Occipital lobe (tissue), 2 donors: ENCODE data around the gene MRO. TPM values are rescaled to one million over a fixed set of nuclear protein-coding genes. Genes with fewer than 3 reads are reported as not detected.
"Not testable (repeated sequence)": the region's sequence is repeated elsewhere in the genome, so short reads cannot be mapped to it uniquely, and the experiment has no call there.

Experiments
- DNase-seq: peaks from one replicate; lab custom pipeline; 2025; lab: John Stamatoyannopoulos, UW
- total RNA-seq: library from RNA; depleted of rRNA; stranded (reverse); fragments of >200 nt; gene quantifications from one replicate; pipeline ENCODE4 v1.2.3, GENCODE V29; 2014

MRO gene
- total RNA-seq, 1 donor from 2014 or later = 0.94 TPM

DNA sequence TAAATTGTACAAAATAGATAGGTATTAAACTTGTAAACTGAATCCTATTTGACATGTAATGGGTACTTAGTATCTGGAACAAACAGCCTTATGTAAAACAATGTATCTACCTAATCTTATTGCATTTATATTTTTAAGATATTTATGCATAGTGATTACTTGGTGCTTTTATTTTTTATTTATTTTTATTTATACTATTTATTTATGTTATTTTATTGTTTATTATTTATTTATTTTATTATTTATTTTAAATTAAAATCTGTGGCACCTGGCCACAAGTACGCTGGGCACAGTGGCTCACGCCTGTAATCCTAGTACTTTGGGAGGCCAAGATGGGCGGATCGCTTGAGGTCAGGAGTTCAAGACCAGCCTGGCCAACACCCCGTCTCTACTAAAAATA, 26.9 kb downstream of the MRO start:
- no peak for DNase-seq

DNA sequence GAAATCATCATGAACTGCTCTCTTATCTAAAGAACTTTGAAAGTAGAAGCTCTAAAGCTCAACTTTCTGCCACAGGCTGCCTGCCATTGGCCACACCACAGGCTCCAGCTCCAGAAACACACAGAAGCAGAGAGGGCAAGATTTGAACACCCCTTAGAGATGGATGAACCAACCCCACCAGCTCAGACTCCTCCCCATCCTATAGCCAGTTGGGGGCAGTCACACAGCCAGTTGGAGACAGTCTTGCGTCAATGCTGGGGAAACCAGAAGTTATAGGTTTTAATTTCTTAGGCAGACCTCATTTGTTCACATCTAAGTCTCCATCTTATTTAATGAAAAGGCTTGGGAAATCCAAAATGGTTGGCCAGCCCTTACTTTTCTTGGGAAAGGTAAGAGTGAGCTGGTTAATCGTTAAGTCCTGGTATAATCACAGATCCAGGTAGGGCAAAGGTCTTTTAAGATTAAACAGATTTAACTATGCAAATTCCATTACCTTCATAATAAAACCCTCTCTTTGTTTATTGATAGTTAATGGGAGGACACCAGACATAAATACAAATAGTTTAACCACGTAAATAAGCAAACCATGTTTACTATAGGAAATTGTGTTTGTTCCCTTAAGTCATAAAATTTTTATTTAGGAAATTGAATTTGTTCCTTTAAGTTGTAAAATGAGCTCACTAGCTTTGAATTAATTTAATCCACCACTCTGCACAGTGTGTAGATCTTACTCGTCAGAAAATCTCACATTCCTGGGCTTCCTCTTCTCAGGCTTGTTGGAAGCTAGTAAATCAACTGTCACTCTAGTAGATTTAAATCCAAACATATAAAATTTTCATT, 28.0 kb downstream of the MRO start:
- no peak for DNase-seq

DNA sequence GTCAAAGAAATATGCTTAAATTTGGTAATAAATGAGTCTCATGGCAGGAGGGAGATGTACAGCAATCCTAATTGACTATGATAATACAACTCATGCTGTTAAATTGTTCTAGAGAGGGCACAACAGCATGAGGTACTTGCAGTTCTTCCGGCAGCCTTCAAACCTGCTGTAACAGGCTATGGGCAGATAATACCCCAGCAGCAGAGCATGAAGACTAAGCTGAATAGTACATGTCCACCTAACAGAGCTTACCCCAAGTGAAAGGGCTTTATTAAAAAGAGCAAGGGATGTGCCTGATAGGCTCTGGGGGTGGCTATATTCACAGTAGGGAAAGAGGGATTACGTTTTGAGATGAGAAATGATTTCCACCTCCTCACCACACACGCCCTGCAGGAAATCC, 28.9 kb downstream of the MRO start:
- DNase-seq = no peak

DNA sequence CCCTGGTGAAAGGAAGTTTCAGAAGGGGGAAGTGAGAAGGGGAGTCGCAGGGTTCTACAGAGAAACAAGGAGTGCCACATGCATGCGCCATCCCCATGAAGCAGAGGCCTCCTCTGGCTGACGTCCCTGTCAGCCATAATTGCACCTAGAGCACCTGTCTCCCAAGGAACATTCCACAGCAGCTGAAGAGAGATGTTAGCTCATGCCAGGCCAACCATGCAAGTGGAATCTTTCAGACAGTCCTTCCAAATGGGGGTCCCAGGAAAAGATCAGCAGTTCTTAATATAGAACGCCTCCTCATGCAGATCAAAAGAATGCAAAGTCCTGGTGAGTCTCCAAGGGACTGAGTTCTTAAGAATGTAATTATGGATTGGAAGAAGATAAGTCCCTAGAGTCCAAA, 29.6 kb downstream of the MRO start:
- no peak for DNase-seq

DNA sequence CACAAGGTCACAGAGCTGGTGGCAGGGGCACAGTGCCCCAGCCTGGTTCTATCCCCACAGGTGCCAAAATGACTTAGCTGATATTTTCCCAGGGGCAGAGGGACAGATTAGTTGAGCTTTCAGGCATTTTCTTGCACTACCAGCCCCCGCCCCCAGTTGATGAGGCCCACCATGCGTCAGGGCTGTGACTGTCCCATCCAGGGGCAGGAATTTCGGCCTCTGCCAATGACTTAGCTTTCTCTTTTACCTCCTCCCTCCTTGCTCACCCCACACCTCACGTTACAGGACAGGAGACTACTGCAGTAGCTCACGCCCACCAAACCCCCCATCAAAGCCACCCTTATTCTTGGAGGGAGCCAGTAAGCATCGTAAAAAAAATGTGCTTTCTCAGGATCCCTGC, 31.5 kb downstream of the MRO start:
- no peak for DNase-seq

DNA sequence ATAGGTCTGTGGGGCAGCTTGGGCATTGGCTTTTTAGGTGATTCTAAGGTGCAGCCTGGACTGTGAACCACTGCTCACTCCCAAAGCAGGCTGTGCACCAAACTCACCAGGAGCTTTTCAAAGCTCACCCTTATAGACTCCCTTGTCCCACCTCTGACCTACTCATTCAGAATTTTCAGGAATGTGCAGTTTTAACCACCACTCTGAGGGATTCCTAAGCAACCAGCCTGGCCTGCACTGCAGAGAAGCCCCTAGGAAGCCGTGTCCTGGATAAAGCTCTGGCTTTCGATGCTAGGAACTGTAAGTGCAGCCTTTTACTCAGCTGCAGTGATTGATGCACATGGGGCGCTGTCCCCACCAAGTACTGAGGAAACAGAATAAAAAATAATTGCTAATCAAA, 33.0 kb downstream of the MRO start:
- no peak for DNase-seq

- DNase-seq = no peak
Observed at GRCh38 chr18:50783553-50783952, 36.3 kb downstream of the MRO start.

GRCh38 chr18:50779021-50779420, 40.8 kb downstream of the MRO start:
- DNase-seq = not testable (repeated sequence)

DNA sequence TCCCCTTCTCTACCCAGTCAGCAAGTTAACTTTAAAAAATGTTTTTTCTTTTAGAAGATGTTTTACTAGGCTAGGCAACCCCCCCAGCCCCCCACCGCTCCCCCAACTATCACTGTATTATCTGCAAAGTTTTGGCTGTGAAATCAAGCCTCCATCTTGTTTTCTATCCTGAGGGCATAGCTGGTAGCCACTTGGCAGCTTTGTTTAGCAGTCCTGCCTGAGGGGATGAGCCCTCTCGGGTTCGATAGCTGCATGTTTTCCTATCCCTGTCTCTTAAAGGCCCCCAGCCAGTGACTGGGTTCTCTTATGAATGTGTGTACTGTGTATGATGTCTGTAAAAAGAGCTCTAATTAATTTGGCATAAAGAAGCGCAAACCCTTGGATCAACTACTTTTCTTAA, 43.4 kb downstream of the MRO start:
- no peak for DNase-seq

DNA sequence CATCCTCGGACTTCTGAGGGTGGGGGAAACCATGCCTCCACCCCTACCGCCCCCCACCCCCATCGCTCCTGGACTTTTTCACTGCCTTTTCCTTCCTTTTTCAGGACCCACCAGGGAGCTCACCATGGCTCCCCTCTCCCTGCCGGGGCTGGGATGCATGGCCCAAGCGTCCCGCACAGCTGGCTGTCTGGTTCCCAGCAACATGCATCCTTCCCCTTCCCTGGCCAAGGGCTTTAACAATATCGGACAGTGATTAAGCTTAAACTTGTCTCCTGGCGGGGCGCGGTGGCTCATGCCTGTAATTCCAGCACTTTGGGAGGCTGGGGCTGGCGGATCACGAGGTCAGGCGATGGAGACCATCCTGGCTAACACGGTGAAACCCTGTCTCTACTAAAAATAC, 44.1 kb downstream of the MRO start:
- DNase-seq = no peak

- DNase-seq = no peak
Observed at GRCh38 chr18:50775207-50775606, 44.6 kb downstream of the MRO start.

DNA sequence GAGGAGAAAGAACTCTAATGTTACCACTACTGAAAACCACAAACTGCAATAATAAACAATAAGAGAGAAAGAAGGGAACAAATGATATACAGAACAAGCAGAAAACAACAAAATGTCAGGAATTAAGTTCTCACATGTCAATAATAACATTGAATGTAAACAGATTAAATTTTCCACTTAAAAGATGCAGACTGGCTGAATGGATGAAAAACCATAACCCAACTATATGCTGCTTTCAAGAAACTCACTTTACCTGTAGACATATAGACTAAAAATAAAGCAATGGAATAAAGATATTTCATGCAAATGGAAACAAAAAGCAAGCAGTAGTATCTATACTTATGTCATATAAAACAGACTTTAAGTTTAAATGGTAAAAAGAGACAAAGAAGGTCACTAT, 50.4 kb downstream of the MRO start:
- DNase-seq = no peak

DNA sequence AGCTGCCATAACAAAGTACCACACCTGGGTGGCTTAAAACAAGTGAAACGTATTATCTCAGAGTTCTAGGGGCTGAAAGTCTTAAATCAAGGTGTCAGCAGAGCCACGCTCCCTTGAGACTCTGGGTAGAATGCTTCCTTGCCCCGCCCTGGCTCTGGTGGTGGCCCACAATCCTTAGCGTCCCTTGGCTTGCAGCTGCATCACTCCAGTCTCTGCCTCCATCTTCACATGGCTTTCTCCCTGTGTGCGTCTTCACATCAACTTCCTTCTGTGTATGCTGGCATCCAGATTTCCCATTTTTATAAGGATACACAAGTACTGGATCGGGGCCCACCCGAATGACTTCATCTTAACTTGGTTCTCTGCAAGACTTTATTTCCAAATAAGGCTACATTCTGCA, 62.5 kb downstream of the MRO start:
- DNase-seq = no peak

DNA sequence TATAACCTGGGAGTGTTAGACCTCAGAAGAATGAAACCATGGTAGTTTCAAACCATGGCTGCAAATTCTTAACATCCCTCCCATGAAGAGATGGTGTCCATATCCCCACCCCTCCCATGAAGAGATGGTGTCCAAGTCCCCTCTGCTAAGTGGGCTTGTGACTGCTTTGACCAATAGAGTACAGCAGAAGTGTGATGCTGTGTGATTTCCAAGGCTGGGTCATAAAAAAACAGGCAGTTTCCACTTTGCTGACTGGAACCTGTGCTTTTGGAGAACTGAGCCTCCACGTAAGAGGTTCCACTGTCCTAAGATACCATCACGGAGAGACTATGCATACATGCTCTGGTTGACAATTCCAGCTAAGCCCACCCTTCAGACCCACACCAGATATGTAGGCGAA, 65.5 kb downstream of the MRO start:
- DNase-seq = no peak

DNA sequence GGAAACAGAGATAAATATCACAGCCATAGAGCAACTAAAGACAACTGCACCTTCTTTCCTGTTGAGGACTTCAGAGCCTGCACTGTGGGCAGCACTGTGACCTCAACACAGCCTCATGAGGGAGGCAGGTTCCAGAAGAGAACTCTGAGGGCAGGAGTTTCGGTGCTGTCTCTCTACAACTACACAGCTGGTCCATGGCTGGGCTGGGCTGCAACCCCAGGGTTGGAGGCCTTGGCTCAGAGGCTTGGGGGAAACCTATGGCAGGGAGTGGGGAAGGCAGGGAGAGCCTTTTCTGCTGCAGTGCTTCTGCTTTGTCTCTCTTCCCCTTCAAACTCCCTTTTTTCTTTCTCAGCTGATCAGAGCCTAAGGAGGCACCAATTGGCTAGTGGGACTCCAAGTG, 66.5 kb downstream of the MRO start:
- DNase-seq = no peak

DNA sequence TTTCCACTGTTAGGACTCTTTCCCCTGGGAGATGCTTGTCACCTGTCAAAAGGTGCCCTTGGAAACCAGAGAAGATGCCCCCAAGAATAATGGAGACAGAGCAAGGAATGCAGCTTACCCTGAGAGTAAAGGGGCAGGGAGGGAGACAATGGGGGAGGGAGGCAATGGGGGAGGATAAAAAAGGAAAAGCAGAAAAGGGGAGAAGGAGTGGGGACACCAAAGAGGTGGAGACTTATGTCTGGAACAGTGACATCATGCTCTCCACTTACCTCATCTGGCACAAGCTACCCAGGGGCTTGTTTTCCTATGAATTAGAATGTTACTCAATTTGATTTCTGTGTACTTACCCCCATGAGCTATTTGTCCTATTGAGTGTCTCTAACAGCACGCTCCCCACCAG, 67.9 kb downstream of the MRO start:
- DNase-seq = no peak

DNA sequence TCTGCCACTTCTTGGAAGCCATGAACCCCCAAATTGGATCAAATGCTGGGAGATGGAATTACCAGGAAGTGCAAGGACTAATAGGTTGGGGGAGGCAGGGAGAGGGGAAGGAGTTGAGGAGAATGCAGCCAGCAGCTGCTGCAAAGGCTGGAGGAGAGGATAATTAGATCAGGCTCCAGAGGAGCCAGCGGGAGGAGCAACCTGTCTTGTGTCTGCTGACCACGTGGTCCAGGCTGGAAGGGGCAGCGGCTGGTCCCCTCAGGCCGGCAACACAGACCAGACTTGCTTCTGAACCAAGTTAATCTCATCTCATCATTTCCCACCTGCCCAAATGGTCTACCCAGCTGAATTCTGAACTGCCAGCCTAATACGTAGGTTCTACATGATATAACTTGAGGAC, 68.3 kb downstream of the MRO start:
- DNase-seq = no peak

DNA sequence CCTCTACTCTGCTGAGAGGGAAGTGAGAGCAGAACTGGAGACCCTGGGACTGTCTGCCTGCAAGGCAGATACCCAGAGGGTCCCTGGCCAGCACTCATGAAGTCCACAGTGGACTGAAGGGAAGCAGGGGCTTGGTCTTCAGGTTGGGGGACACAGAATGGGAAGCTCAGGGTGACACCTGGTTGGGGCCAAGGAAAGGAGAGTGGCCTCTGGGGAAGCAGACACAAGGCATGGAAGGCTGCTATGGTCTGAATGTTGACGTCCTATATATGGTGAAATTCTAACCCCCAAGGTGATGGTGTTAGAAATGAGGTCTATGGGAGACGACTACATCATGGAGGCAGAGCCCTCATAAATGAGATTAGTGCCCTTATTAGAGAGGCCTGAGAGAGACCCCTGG, 69.3 kb downstream of the MRO start:
- DNase-seq = no peak

GRCh38 chr18:50749945-50750344, 69.9 kb downstream of the MRO start:
- DNase-seq = no peak

- no peak for DNase-seq
Observed at GRCh38 chr18:50749421-50749820, 70.4 kb downstream of the MRO start.

GRCh38 chr18:50748243-50749229, 71.3 kb downstream of the MRO start:
- no peak for DNase-seq

DNA sequence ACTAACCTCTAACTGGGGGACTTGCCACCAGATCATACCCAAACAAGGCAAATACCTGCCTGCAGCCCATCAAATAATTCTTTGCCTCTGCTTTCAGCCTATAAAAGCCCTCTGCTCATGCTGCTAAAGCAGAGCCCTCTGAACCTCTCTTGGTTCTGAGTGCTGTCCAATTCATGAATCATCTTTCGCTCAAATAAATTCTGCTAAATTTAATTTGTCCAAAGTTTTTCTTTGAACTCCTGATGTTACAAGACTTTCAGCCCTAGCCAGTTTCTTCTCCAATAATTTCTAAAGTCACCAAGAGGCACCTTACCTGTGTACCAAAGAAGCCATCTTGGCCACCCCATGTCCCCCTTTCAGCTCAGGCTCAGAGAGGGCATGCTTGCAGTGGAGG, 72.0 kb downstream of the MRO start:
- no peak for DNase-seq

GRCh38 chr18:50745945-50746344, 73.9 kb downstream of the MRO start:
- no peak for DNase-seq
